Measurements from ENCODE around the gene IARS2.
"Not testable (repeated sequence)": the region's sequence is repeated elsewhere in the genome, so short reads cannot be mapped to it uniquely, and the experiment has no call there.

IARS2 gene

DNA sequence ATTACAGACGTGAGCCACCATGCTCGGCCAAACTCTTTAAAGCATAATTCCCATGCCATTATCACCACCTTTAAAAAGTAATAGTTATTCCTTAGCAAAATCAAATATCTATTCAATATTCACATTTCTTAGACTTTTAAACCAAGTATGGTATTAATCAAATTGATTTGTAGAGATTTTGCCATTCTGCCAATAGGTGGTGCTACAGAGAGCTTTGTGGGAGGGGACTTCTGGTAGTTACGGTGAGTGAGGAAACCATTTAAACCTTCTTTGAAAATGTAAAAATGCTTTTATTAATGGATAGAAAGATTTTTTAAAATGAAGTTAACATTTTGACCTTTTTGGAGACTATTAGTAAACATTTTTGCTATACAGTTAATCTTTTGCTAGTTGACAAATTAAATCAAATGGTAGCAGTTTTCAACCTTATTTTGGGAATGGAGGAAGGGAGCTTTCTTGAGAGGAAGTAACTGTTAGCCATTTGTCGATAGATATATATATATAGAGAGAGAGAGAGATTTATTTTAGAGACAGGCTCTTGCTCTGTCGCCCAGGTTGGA, 19.3 kb downstream of the IARS2 start:
- DNase-seq: peak; percentile 51 to 66 (median 59)

DNA sequence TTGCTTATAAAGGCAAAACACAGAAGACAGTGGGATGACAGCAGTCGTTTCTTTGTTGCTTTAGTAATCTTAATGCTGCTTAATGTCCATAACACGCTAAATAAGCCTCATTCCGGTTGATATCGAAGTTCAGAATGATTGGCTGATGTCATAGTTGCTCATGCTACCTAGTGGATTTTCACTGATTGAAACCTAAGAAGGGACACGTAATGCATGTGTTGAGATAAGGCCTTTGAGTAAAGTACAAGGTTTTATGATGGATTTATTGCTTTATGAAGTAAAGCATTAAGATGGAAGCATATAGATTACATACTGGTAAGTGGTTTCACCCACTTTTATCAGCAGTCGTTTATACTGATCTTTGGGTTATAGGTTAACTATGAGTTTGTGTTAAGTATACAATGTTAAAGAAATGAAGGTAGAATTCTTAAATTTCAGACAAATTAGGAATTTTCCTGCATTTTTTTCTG, 25.1 kb downstream of the IARS2 start:
- no peak for DNase-seq

DNA sequence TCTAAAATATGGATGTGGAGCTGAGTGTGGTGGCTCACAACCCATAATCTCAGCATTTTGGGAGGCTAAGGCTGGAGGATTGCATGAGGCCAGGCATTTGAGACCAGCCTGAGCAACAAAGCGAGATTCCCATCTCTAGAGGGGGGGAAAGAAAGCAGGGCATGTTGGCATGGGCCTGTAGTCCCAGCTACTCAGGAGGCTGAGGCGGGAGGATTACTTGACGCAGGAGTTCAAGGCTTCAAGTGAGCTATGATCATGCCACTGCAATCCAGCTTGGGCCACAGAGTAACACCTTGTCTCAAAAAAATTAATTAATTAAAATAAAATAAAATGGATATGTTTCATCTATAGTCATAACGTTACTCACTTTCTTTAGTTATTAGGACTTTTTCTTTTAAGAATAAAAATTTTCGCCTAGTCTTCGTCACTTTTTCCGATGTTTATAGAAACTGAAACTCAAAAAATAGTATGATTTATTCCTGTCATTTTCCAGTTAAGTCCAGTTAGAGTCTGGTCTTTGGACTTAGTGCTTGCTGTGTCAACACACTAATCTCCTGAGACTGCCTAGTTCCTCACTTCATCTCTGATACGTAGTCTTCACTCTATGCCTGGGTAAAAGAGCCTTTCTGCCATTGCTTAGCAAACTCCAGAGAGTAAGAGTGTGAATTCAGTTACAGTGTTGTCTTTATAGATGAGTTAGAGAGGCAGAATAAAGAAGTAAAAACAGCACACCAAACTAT, 28.0 kb downstream of the IARS2 start:
- no peak for DNase-seq

DNA sequence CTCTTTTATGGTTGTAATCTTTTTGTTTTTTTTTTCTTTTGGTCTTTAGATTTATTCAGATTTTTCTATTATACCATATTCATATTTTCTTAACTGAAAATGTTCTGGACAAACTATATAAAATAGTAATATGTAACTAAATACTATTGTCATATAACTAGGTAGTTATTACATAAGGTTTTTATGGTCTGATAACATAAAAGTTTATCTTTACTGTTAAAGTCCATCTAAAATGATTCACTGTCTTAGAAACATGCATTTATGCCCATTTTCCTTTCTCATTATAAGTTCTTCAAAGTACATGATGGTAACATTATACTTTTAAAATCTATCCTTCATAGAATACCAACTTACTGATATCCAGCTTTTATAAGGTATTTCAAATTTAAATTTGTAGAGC, 29.1 kb downstream of the IARS2 start:
- DNase-seq: no peak

DNA sequence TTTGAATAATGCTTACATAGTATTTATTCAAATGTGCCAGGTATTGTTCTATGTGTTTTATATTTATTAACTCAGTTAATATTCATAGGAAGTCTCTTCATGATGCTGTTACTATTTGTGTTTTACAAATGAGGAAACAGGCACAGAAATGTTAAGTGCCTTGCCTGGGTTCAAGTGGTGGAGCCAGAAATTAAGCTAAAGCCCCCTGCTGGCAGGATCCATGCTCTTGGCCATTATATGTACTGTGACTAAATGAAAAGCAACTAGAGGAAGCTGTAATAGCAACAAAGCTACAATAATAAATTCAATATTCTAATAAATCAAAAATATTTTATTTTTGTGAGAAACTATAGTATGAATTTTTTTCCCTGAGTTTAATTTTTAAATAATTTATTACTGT, 30.0 kb downstream of the IARS2 start:
- DNase-seq: peak; percentile 14 to 22 (median 18)

DNA sequence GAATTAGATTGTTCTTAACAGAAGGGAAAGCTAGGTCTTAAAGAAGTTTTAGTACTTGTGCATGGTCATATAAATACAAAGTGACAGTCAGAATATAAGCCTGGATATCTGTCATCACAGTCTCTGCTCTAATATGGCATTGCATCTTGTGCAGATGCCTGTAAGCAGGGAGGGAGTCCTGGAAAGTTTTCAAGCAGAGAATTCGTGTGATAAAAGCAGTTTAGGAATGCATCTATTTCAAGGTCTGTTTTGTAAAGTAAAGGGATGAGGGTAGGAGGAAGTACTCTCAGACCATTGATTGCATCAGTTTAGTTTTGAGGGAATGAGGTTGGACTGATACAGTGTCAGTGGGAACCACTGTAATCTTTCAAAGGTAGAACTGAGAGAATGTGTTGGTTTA, 30.6 kb downstream of the IARS2 start:
- DNase-seq: peak in 1 of 3 donors; percentile 6

DNA sequence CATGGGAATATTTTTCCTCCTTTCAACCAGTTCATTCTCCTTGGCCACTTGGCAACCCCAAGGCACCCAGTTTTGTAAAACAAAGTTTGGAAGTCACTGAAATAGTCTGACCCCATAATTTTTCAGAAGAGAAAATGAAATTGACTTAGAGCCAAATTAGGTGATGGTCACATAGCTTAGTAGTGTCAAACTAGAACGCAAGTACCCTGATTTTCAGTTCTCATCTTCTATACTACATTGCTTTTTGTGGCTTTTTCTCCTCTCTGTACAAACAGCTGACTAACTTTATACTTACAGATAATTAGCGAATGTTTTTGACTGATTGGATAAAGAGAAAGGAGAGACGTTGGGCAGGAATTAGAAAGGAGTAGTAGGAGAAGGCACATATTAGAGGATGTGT, 33.1 kb downstream of the IARS2 start:
- no peak for DNase-seq

DNA sequence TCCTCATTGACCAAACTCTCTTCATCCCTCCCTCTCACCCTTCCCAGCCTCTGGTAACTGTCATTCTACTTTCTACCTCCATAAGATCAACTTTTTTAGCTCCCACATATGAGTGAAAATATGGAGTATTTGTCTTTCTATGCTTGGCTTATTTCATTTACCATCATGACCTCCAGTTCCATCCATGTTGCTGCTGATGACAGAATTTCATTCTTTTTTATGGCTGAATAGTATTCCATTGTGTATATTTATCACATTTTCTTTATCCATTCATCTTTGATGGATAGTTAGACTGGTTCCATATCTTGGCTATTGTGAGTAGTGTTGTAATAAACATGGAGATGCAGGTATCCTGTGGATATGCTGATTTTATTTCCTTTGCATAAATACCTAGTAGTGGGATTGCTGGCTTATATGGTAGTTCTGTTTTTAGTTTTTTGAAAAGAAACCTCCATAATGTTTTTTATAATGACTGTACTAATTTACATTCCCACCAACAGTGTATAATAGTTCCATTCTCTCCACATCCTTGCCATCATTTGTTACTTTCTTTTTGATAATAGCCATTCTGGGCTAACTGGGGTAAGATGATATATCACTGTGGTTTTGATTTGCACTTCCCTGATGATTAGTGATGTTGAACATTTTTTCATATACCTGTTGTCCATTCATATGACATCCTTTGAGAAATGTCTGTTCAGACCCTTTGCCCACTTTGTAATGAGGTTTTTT, 35.7 kb downstream of the IARS2 start:
- DNase-seq: no peak

DNA sequence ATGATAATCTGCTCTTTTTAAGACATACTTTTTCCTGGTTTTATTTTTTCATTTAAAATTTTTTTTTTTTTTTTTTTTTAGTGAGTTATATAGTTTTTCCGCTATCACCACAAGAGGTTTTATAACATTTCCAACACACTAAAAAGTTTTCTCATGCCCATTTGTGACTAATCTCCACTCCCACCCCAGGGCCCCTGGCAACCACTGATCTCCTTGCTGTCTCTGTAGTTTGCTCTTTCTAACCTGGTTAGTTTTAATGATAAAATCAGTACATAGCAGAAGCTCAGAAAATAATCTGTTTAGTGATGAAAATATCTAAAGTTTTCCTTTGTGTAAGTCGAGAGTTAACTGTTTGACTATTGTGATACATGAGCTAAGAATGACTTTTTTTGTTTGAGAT, 41.8 kb downstream of the IARS2 start:
- DNase-seq: no peak

DNA sequence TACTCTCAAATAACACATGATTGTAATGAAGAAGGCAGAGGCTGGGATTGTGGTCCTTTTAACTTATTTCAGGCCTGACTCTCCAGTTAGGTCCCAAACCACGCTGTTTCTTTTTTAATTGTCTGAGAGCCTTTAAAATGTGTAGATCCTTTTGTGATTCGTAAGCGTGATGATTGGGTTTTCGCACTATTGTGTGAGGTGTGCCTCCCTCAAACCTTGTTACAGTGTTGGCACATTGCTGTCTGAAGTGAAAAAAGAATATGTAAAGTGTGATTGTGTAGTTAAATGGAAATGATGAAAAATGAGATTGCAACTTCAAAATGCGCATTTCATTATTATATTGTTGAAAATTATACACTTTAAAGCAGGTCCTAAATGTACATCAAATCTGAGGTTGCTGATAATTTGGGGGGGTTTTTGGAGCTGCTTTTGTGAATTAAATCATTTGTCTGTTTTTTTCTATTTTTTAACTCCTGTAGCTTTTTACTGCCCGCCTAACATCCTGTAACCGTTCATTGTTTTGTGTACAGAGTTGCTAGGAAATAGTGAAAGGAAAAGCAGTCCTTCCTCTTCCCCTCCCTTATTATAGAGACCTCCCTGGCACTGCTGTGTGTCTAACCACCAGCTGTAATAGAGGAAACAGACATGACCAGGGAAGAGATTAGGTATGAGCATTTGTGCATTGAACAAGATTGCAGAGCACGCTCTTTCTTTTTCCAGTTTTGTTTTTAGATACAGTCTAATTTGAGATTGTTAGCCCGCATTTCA, 43.3 kb downstream of the IARS2 start:
- DNase-seq: no peak

DNA sequence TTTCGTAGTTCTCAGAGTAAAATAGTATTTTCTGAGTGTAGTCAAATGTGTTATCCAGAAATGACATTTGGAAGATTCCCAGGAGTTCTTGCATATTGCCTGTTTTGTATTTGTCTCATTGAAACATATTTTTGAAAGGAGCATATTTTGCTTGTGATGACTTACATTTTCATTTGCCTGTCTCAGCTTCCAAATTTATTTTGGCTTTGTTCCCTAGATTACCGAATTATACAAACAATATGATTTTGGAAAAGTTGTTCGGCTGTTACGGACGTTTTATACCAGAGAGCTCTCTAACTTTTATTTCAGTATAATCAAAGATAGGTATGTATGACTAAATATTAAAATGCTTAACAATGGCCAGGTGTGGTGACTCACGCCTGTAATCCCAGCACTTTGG, 46.0 kb downstream of the IARS2 start:
- no peak for DNase-seq

DNA sequence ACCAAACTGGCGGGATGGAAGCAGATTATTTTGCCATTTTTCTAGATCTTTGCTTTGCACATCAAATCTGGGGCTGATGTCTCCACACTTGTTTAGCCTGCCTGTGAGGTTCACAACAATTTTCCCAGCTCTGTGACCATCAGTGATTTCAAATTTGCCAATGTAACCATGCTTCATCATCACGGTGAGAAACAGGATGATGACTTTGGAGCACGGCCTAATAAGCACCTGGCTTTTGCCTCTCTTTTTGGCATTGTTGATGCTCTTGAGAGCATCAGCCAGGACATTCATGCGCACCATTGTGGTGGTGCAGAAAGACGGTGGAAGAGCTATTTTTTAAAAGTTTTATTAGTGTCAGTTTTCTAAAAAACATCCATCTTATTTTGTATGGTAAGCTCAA, 50.1 kb downstream of the IARS2 start:
- no peak for DNase-seq

DNA sequence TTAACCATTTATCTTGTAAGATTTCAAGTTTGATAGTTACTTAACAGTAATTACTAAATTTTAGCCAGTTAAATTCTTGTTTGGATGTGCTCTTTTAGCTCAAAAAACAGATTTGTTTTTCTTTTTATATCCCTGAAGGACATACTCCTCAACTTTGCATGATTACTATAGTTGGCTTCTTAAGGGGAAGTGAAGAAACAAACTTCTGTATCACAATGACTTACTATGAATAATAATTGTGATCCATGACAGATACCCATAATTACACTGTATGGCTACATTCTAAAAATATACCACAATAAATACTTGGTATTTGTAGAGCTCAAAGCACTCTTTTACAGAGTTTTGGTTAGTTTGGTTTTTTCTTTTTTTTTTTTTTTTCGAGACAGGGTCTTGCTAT, 55.8 kb downstream of the IARS2 start:
- no peak for DNase-seq

DNA sequence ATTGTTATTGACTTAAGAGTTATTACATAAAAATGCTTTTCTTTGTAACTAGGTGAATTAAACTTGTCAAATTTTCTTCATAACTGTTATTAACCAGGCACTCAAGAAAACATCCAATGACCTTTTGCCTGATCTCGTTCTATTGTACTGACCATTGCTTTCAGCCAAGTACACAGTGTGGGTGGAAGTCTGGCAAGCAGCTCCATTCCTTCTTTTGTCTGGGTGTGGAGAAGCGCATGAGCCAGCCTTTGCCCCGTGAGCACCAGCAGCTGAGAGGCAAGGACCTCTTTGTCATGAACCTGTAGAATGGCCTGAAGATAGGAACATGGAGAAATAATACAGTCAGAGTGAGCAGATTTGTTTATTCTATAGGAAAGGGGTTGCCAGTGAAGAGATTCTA, 57.5 kb downstream of the IARS2 start:
- DNase-seq: no peak

DNA sequence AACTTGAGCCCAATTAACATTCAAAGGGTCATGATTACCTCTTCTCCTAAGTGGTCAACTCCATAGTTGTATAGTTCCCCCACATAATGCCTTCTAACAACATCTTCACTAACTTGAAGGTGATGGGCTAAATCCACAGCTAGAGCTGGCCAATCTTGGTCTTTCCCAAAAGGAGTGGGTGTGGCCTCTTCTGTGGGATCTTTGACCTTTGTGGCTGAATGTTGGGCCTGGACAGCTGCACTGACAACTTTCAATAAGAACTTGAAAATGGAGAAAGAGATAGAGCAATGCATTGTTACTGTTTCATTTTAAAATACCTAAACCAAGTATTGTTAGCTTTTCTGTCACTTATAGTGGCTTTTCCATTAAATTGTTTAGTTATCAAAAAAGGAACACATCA, 59.2 kb downstream of the IARS2 start:
- DNase-seq: no peak

DNA sequence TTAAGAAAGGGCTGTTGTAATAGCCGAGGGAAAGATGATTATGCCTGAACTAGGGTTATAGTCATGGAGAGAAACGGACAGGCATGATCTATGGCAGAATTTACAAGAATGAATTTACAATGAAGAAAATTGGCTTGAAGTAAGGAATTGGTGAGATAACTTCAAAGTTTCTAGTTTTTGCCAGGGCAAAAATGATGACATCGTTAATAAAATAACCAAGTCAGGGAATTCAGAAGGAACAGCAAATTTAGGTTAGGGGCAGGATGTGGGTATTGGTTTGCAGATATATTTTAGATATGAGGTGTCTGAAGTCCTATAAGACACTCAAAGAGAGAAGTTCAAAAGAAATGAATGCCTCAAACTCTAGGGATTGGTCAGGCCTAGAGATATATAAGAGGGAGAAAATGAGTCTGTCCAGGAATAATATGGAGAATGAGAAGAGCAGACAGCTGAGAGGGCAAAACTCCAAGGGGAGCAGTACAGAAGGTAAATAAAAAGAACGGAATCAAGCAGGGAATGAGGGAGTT, 62.8 kb downstream of the IARS2 start:
- no peak for DNase-seq

DNA sequence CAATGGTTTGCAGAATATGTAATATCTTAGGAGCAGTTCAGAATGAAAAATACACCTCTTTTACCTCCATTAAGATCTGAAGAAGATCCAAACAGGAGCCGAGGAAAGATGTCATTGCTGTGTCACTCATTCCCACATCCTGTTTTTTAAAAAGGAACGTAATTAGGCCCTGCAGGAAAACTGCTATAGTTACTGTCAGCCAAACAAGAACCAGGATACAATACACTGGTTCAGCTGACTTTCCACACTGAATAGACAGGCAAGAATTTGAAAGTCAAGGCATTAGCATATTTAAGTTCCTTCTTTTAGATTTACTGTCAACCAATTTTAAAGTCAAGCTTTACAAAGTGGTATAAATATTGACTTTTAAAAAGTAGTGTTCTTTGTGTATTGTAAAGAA, 63.8 kb downstream of the IARS2 start:
- no peak for DNase-seq

DNA sequence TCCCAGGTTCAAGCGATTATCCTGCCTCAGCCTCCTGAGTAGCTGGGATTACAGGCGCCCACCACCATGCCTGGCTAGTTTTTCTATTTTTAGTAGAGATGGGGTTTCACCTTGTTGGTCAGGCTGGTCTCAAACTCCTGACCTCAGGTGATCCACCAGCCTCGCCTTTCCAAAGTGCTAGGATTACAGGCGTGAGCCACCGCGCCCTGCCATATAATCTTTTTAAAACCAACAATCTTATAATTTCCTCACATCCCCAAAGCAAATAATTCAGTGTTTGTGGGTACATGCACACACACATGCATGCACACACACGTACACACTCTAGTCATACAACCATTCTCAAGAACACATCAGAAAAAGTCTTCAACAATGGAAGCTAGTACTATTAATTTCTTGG, 64.6 kb downstream of the IARS2 start:
- not testable (repeated sequence) for DNase-seq

DNA sequence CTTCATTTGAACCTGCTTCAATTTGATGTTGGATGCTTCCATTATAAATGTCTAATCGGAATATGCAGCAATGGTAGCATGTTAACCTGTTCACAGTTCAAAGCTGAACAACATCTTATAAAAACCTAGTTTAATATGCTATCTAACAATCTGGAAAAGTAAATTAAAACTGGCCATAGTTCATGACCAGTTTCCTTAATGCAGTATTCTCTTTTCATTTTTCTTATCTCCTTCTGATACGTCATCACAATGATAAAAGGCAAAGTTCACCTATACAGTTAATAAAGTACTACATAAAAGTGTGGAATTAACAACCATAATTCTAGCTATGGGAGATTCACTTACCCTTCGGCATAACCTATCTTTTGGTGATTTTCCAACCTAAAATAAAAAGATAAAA, 65.1 kb downstream of the IARS2 start:
- DNase-seq: no peak

DNA sequence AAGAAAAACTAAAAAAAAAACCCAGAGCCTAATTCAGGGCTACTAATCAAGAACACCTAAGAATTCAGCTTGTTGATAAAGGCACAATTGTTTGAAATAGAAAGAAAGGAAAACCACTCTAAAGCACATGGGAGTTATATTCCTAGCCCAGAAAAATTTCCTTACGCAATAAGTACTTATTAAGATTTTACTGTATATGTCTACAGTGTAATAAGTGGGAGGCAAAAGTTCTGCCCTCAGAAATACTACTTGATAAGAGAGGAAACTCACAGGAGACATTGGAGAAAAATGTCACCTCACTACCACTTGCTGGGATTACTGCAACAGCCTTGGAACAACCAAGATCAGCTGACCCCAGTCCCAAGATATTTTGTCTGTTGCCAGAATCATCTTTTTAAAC, 66.1 kb downstream of the IARS2 start:
- DNase-seq: no peak

DNA sequence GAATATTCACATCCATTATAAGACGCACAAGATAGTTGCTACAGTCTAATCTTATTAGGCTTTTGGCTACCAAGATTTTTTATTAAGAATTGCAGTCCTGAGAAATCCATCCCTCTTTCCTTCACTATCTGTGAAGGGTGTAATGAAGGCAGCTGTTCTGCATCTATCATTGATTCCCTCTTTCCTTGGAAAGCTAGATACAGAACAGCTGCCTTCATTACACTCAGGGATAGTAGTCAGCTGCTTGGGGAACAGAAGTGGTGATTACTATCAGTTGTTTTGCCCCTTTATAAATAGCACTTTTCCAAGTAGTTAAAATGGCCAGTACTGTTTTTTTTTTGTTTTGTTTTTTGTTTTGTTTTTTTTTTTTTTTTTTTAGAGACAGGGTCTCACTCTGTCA, 70.2 kb downstream of the IARS2 start:
- no peak for DNase-seq

DNA sequence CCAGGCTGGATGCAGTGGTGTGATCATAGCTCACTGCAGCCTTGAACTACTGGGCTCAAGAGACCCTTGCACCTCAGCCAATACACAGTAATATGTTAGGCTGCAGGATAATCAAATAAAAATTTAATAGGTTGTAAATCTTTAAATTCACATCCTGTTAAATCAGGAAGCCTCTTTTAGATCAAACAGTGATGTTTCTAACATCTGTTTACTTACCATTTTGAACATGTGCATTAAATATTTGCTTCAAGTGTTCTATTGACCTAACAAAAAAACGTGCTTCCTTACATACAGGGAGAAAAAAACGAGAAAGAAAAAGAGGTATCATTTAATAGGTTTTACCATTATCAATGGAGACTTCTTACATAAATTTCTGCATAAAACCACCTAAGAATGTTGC, 70.6 kb downstream of the IARS2 start:
- DNase-seq: no peak

DNA sequence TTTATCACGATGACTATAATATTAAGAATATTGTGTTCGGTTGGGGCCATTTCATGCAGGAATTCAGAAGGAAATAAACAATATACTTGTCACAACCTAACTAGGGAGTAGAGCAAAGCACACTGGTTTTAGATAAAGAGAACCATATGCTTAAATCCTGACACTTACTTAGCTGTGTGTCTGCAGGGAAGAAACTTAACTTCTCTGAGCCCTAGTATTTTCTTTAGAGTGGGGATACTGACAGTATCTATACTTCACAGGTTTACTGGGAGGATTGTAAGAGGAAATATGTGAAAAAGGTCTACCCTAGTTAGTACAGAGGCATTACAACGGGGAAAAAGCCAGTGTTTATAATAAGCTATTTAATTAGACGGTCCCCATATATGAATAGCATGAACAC, 72.9 kb downstream of the IARS2 start:
- no peak for DNase-seq
